Gastrocnemius medialis (tissue), 4 donors: ENCODE measurements around the gene SERPINH1. TPM values are rescaled to one million over a fixed set of nuclear protein-coding genes. Genes with fewer than 3 reads are reported as not detected.

Experiments
- ATAC-seq, 2 donors: fragments of 150-250 bp; one replicate each; pipeline ENCODE4 v1.9.1; 2016
- DNase-seq, 2 donors: peaks; one replicate each; pipeline ENCODE4 v3.0.0-alpha.2; 2019
- H3K27ac ChIP-seq, 4 donors: fragments of 200-600 bp; sonication (generic); 1 replicate in 1 of 4; 2 replicates in 3 of 4; pipeline ENCODE4 v1.5.1; 2016 to 2018; ENCODE audit warnings: mild to moderate bottlenecking in 2 of 4, moderate library complexity in 1 of 4
- H3K27me3 ChIP-seq, 3 donors: fragments of 200-600 bp; sonication (generic) in 2 of 3; 1 replicate in 1 of 3; 2 replicates in 2 of 3; pipeline versions ENCODE4 v1.5.1 to v1.6.0; 2016 to 2019; ENCODE audit warnings: mild to moderate bottlenecking in 1 of 3, moderate library complexity in 1 of 3
- H3K36me3 ChIP-seq, 2 donors: fragments of 200-600 bp; sonication (generic) in 1 of 2; one replicate each; pipeline ENCODE4 v1.5.1; 2017 to 2018
- H3K4me1 ChIP-seq, 2 donors: fragments of 200-600 bp; sonication (generic) in 1 of 2; one replicate each; pipeline ENCODE4 v1.5.1; 2016 to 2017; ENCODE audit warnings: mild to moderate bottlenecking in 2 of 2
- H3K4me3 ChIP-seq, 4 donors: fragments of 200-600 bp; sonication (generic) in 3 of 4; 1 replicate in 1 of 4; 2 replicates in 3 of 4; pipeline ENCODE4 v1.5.1; 2016 to 2019; ENCODE audit warnings: mild to moderate bottlenecking in 2 of 4
- H3K9me3 ChIP-seq, 3 donors: fragments of 200-600 bp; sonication (generic) in 2 of 3; 1 replicate in 1 of 3; 2 replicates in 2 of 3; pipeline ENCODE4 v1.5.1; 2016 to 2019
- CTCF ChIP-seq, 5 experiments: fragments of 450-650 bp in 3 of 5; fragments of 200-600 bp in 2 of 5; sonication (generic) in 2 of 5; IDR thresholded peaks in 4 of 5; conservative IDR thresholded peaks in 1 of 5; 1 replicate in 4 of 5; 2 replicates in 1 of 5; pipeline ENCODE4 v1.5.1; 2016 to 2019; ENCODE audit warnings: antibody characterized with exemption in 5 of 5, mild to moderate bottlenecking in 3 of 5, moderate library complexity in 3 of 5
- POLR2A ChIP-seq, 2 donors: fragments of 450-650 bp; IDR thresholded peaks; one replicate each; pipeline ENCODE4 v1.6.1; 2017; ENCODE audit warnings: antibody characterized with exemption in 2 of 2, mild to moderate bottlenecking in 2 of 2, moderate library complexity in 2 of 2
- in situ Hi-C, 4 donors: fragments of 200-750 bp; cut with MboI; loops; one replicate each; pipeline versions ENCODE4 v1.15.0 to v1.8.0; 2017; ENCODE audit warnings: low sequenced_read_pairs in 4 of 4
- intact Hi-C: fragments of 100-400 bp; cut with DNase I; formaldehyde crosslinking; loops from one replicate; pipeline ENCODE4 v1.15.1; 2023; ENCODE audit warnings: low total_unique reads
- total RNA-seq, 4 donors: library from RNA; depleted of rRNA; stranded (reverse); fragments of >200 nt; gene quantifications; one replicate each; pipeline versions ENCODE4 v1.1.0 to v1.2.3, GENCODE V29; 2016

The SERPINH1 gene
- total RNA-seq, 4 donors from 2014 or later = 18.5 to 42.4 (median 34.8) TPM

GRCh38 chr11:75516886-75517285 lies 45.2 kb upstream of the SERPINH1 start:
- TF ChIP-seq CTCF (IDR thresholded peaks at IDR 0.05 in 4 of 5, conservative IDR thresholded peaks at IDR 0.05 in 1 of 5) (no peak), POLR2A (IDR thresholded peaks at IDR 0.05) (no peak)
- intact Hi-C loops = no loop called here
- in situ Hi-C loops = no loop called here

DNA sequence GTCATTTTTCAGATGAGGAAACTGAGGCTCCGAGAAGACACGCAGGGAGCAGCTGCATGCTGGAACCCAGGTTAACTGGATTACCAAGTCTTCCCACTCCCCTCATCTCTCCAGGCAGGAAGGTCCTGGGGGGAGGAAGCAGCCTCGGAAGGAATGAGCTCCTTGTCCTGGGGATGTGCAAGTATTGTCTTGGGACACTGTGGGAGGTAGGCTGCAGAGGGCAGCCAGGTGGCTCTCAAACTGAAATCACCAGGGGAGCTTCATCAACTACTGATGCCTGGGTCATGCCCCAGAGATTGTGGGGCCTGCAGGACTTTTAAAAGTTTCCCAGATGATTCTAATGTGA lies 43.9 kb upstream of the SERPINH1 start:
- intact Hi-C loops = no loop called here
- H3K4me1 ChIP-seq = peaks cover 13 to 20% of the 10 kb centered on the region in 2 donors
- H3K27ac ChIP-seq = no peak overlapping the region
- no peaks in the 10 kb centered on the region for H3K9me3 ChIP-seq
- no peaks in the 10 kb centered on the region for H3K27me3 ChIP-seq
- in situ Hi-C loops = no loop called here
- H3K36me3 ChIP-seq = no peaks in the 10 kb centered on the region
- DNase-seq (no peak), ATAC-seq (no peak)
- TF ChIP-seq CTCF (IDR thresholded peaks at IDR 0.05 in 4 of 5, conservative IDR thresholded peaks at IDR 0.05 in 1 of 5) = no peak
- TF ChIP-seq POLR2A (IDR thresholded peaks at IDR 0.05) = no peak
- no peak overlapping the region for H3K4me3 ChIP-seq

More at GRCh38 chr11:75516886-75517285, 45.2 kb upstream of the SERPINH1 start:
- DNase-seq (no peak), ATAC-seq (no peak)
- Histone ChIP-seq H3K4me3 (no peak overlapping the region), H3K4me1 (peaks cover 12 to 18% of the 10 kb centered on the region in 2 donors), H3K36me3 (no peaks in the 10 kb centered on the region), H3K9me3 (no peaks in the 10 kb centered on the region), H3K27me3 (no peaks in the 10 kb centered on the region), H3K27ac (no peak overlapping the region)

DNA sequence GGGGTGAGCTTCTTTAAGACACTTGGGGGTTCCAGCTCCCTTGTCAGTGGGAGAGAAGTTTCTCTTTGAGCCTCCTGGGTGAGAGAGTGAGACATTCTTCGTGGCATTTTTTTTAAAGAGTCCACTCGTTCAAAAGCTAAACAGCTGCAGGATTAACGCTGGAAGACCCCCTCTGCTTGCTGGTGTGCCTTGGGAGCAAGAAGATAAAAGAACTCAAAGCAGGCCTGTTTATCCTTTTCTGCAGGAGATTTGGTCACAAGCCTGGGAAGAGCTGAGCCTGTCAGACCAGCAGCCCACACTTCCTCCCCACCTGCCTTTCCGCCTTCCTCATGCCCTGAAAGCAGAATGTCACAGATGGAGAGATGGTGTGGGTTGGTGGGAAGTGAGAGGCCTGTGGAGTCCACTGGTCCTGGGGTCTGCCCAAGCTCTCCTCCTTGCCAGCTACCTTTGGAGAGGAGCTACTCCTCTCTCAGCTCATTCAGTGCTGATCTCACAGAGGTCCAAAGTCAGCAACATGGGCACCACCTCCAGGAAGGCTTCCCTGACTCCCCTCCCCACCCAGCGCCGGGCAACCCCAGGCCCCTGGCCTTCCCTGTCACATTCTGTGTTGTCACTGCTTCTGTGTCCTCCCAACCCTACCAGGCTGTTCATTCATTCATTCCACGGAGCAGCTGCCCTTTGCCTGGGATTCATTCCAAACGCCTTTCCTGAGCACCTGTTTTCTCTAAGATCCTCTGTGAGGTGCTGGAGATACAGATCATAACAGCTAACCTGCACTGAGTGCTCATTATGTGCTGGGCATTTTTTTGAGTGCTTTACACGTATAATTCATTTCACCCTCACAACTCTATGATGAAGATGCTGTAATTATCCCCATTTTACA lies 43.0 kb upstream of the SERPINH1 start:
- Histone ChIP-seq H3K4me1 (peaks cover 17 to 28% of the 10 kb centered on the region in 2 donors), H3K4me3 (no peak overlapping the region), H3K27me3 (no peaks in the 10 kb centered on the region), H3K36me3 (no peaks in the 10 kb centered on the region), H3K9me3 (no peaks in the 10 kb centered on the region), H3K27ac (no peak overlapping the region)
- no peak for DNase-seq
- peak; percentile 53 to 77 for ATAC-seq
- in situ Hi-C loops (no loop called here), intact Hi-C loops (no loop called here)
- TF ChIP-seq POLR2A (IDR thresholded peaks at IDR 0.05) (no peak), CTCF (IDR thresholded peaks at IDR 0.05 in 4 of 5, conservative IDR thresholded peaks at IDR 0.05 in 1 of 5) (no peak)

- H3K36me3 ChIP-seq = no peaks in the 10 kb centered on the region
- no peaks in the 10 kb centered on the region for H3K9me3 ChIP-seq
- DNase-seq (peak in 1 of 2 donors; percentile 43), ATAC-seq (no peak)
- intact Hi-C loops (no loop called here), in situ Hi-C loops (no loop called here)
- peaks cover 28 to 39% of the 10 kb centered on the region in 2 donors for H3K4me1 ChIP-seq
- H3K27ac ChIP-seq = no peak overlapping the region
- TF ChIP-seq CTCF (IDR thresholded peaks at IDR 0.05 in 4 of 5, conservative IDR thresholded peaks at IDR 0.05 in 1 of 5) (no peak), POLR2A (IDR thresholded peaks at IDR 0.05) (no peak)
- H3K4me3 ChIP-seq = no peak overlapping the region
- no peaks in the 10 kb centered on the region for H3K27me3 ChIP-seq
These were observed 41.4 kb upstream of the SERPINH1 start for GRCh38 chr11:75520688-75521087.
